GM18867 (cell line): ENCODE data around the gene IMPA2.
"Not testable (repeated sequence)": the region's sequence is repeated elsewhere in the genome, so short reads cannot be mapped to it uniquely, and the experiment has no call there.

ENCODE experiments used
- ATAC-seq: cut with Tn5 transposase; IDR thresholded peaks from one replicate; pipeline ENCODE4 v1.9.1; 2021; ENCODE audit warnings: mild to moderate bottlenecking, moderate library complexity; ENCODE audit not compliant: unreplicated experiment

The IMPA2 gene

GRCh38 chr18:11981192-11981542 lies at the start of gene IMPA2:
Gene IMPA2, plus strand, starts transcription at chr18:11981507. Its CDS starts 163 bp downstream, at chr18:11981670.
- ATAC-seq, result peak; percentile 43

- ATAC-seq, result no peak
These were observed 48.9 kb upstream of the IMPA2 start for GRCh38 chr18:11932393-11932792.

GRCh38 chr18:11937874-11938478 lies 43.3 kb upstream of the IMPA2 start:
- peak; percentile 59 for ATAC-seq

- no peak for ATAC-seq
These were observed 40.4 kb upstream of the IMPA2 start for GRCh38 chr18:11940956-11941355.

GRCh38 chr18:11943551-11943950 lies 37.8 kb upstream of the IMPA2 start:
- no peak for ATAC-seq

- ATAC-seq, result no peak
These were observed 37.1 kb upstream of the IMPA2 start for GRCh38 chr18:11944252-11944651.

GRCh38 chr18:11944786-11945185 lies 36.5 kb upstream of the IMPA2 start:
- ATAC-seq, result no peak

- ATAC-seq, result not testable (repeated sequence)
These were observed 35.3 kb upstream of the IMPA2 start for GRCh38 chr18:11945834-11946659.

- ATAC-seq, result peak; percentile 9
These were observed 34.6 kb upstream of the IMPA2 start for GRCh38 chr18:11946756-11947155.

- peak; percentile 83 for ATAC-seq
These were observed 33.8 kb upstream of the IMPA2 start for GRCh38 chr18:11947214-11948191.

GRCh38 chr18:11948852-11949523 lies 32.3 kb upstream of the IMPA2 start:
- ATAC-seq, result no peak

- no peak for ATAC-seq
These were observed 30.5 kb upstream of the IMPA2 start for GRCh38 chr18:11950824-11951223.

- no peak for ATAC-seq
These were observed 29.9 kb upstream of the IMPA2 start for GRCh38 chr18:11951390-11951851.

- ATAC-seq, result no peak
These were observed 28.2 kb upstream of the IMPA2 start for GRCh38 chr18:11953113-11953512.

GRCh38 chr18:11955239-11956029 lies 25.9 kb upstream of the IMPA2 start:
- ATAC-seq, result no peak

- no peak for ATAC-seq
These were observed 24.7 kb upstream of the IMPA2 start for GRCh38 chr18:11956371-11957308.

- ATAC-seq, result no peak
These were observed 23.7 kb upstream of the IMPA2 start for GRCh38 chr18:11957636-11958035.

GRCh38 chr18:11959651-11960050 lies 21.7 kb upstream of the IMPA2 start:
- ATAC-seq, result not testable (repeated sequence)
